ENCODE data around the gene FCHO2.

DNA sequence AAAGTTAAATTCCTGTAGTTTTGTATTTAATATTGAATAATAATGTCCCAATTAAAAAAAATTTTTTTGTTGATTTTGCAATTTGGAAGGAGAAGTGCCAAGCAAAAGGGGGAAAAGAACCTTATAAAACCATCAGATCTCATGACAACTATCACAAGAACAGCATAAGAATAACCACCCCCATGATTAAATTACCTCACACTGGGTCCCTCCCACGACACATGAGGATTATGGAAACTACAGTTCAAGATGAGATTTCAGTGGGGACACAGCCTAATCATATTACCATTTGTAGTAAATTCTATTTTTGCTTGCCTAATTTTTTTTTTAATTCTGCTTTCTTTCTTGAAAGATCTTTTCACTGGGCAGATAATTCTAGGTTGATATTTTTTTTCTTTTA is 33.4 kb upstream of the FCHO2 start:
- TF ChIP-seq, protein P1, sequence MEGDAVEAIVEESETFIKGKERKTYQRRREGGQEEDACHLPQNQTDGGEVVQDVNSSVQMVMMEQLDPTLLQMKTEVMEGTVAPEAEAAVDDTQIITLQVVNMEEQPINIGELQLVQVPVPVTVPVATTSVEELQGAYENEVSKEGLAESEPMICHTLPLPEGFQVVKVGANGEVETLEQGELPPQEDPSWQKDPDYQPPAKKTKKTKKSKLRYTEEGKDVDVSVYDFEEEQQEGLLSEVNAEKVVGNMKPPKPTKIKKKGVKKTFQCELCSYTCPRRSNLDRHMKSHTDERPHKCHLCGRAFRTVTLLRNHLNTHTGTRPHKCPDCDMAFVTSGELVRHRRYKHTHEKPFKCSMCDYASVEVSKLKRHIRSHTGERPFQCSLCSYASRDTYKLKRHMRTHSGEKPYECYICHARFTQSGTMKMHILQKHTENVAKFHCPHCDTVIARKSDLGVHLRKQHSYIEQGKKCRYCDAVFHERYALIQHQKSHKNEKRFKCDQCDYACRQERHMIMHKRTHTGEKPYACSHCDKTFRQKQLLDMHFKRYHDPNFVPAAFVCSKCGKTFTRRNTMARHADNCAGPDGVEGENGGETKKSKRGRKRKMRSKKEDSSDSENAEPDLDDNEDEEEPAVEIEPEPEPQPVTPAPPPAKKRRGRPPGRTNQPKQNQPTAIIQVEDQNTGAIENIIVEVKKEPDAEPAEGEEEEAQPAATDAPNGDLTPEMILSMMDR (IDR thresholded peaks at IDR 0.05) = no peak
- no peak for TF ChIP-seq POLR2A (IDR thresholded peaks at IDR 0.05)
